ENCODE measurements around the gene TTC1. TPM values are rescaled to one million over a fixed set of nuclear protein-coding genes. Genes with fewer than 3 reads are reported as not detected.
"Not testable (repeated sequence)": the region's sequence is repeated elsewhere in the genome, so short reads cannot be mapped to it uniquely, and the experiment has no call there.

TTC1 gene
- total RNA-seq (2014; rRNA removed; shearing (Covaris generic)): 97.9 and 101 TPM in 2 replicates

GRCh38 chr5:160008877-160009590, at the start of gene TTC1:
TSS of gene TTC1 (plus strand) at chr5:160009139. CDS start at chr5:160010529, 1,390 bp downstream.
- Histone ChIP-seq H3K36me3 (peaks cover 31% of the 10 kb centered on the region), H3K27ac (peak within 1 kb of the TSS; percentile 4; the same call in 1 of the 2 replicates), H3K4me1 (replicated peaks) (peaks cover 7% of the 10 kb centered on the region), H3K4me3 (peak within 1 kb of the TSS; percentile 52), H3K27me3 (replicated peaks) (no peaks in the 10 kb centered on the region), H3K9me3 (replicated peaks) (no peaks in the 10 kb centered on the region)
- peak; percentile 97 to 98 for DNase-seq (ENCODE audit: low read depth in 1 of 2, low spot score in 2 of 2)

DNA sequence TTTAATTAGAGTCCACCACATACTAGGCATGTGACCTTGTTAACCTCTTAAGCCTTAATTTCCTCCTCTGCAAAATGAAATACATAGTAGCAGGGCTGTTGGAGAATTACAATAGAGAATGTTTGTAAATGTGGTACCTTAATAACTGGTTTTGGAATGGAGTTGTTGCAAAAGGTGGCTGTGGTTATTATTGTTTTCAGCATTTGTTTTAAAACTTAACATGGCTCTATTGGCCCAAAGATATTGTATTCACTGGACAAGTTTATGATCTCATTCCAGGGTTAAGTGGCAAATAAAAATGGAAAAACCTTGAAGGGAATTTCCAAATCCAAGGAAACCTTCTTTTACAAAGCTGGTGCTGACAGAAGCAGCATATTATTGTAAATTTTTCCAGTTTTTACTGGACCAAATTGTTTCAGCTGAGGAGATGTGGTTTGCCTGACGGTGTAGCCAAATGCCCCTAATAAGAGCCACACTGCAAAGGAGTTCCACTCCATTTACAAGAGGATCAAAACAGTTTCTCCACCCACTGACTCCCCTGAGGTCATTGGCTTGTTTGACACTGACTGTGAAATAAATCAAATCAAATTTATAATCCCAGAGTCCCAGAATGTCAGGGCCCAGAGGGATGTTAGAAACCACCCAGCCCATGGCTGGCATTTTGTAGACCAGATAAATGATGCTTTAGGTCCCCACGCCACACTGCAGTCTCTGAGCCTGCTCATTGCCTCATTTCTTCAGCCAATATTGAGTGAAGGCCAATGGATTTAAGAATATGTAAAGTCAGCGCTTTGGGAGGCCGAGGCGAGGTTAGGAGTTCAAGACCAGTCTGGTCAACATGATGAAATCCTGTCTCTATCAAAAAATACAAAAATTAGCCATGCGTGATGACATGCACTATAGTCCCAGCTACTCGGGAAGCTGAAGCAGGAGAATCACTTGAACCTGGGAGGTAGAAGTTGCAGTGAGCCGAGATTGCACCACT, 47.5 kb upstream of the TTC1 start:
- DNase-seq (ENCODE audit: low read depth in 1 of 2, low spot score in 2 of 2): peak in 1 of 2 experiments; percentile 43
- Histone ChIP-seq H3K4me3 (no peak overlapping the region), H3K4me1 (replicated peaks) (peaks cover 27% of the 10 kb centered on the region), H3K27ac (no peak overlapping the region), H3K9me3 (replicated peaks) (no peaks in the 10 kb centered on the region), H3K36me3 (no peaks in the 10 kb centered on the region), H3K27me3 (replicated peaks) (no peaks in the 10 kb centered on the region)

DNA sequence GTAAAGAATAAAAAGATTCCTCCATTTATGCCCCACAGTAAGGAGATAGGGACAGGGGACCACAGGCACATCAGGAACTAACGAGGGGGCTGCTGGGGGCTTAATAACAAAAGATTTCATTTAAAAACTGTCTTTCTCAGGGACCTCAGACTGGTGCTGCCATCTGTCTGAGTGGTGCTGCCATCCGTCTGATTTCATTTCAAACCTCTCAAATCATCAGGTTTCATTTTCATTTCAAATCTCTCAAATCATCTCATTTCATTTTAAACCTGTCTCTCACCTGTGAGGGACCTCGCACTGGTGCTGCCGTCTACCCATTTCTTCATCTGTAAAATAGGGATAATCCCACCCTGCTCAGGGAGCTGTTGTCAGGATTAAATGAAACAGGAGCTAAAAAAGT, 46.7 kb upstream of the TTC1 start:
- H3K4me1 ChIP-seq (replicated peaks): peaks cover 21% of the 10 kb centered on the region
- no peaks in the 10 kb centered on the region for H3K9me3 ChIP-seq (replicated peaks)
- DNase-seq (ENCODE audit: low read depth in 1 of 2, low spot score in 2 of 2): no peak
- H3K36me3 ChIP-seq: no peaks in the 10 kb centered on the region
- no peaks in the 10 kb centered on the region for H3K27me3 ChIP-seq (replicated peaks)
- no peak overlapping the region for H3K4me3 ChIP-seq
- no peak overlapping the region for H3K27ac ChIP-seq

- peaks cover 21% of the 10 kb centered on the region for H3K4me1 ChIP-seq (replicated peaks)
- DNase-seq (ENCODE audit: low read depth in 1 of 2, low spot score in 2 of 2): no peak
- H3K36me3 ChIP-seq: no peaks in the 10 kb centered on the region
- H3K27me3 ChIP-seq (replicated peaks): no peaks in the 10 kb centered on the region
- H3K4me3 ChIP-seq: no peak overlapping the region
- H3K9me3 ChIP-seq (replicated peaks): no peaks in the 10 kb centered on the region
- H3K27ac ChIP-seq: no peak overlapping the region
Measured at GRCh38 chr5:159963935-159964334, 45.0 kb upstream of the TTC1 start.

DNA sequence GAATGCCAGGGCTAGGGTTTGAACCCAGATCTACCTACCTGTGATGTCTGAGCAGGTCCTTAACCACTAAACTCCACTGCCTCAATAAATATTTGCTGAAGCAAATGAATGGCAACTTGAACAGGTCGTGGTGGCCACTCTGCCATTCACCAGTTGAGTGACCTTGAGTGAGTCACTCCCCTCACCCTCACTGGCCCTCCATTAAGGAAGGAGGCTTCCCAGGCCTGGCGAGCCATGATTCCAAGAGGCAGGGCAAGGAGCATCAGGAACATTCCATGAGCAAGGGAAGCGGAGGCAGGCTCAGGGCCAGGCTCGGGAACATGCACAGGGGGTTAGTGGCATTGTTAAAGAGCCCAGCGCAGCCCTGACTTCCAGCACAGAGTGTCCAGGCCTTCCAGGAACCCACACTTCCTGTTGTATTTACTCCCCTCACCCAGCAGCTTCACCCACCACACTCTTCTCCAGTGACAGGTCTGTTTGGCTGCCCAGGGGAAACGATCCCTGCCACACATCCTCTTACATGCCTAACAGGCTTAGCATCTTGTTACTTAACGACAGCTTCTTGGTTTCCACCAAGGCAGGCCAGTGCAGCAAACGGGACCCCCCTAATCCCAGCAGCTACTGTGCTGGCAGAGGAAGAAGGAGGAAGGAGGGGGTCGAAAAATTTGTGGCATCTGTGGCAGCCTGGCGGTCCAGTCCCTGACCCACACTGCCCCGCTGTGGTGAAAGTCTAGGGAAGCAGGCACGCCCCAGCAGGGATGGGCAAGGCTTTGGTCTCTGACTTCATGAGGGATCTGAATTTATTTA, 43.7 kb upstream of the TTC1 start:
- H3K27ac ChIP-seq: no peak overlapping the region
- no peaks in the 10 kb centered on the region for H3K36me3 ChIP-seq
- peak; percentile 46 to 80 for DNase-seq (ENCODE audit: low read depth in 1 of 2, low spot score in 2 of 2)
- H3K4me1 ChIP-seq (replicated peaks): peaks cover 25% of the 10 kb centered on the region
- H3K27me3 ChIP-seq (replicated peaks): no peaks in the 10 kb centered on the region
- H3K4me3 ChIP-seq: no peak overlapping the region
- no peaks in the 10 kb centered on the region for H3K9me3 ChIP-seq (replicated peaks)

GRCh38 chr5:159965838-159966128, 43.2 kb upstream of the TTC1 start:
- H3K4me3 ChIP-seq; DNase-seq (ENCODE audit: low read depth in 1 of 2, low spot score in 2 of 2); H3K27ac ChIP-seq; H3K9me3 ChIP-seq (replicated peaks); H3K36me3 ChIP-seq; H3K27me3 ChIP-seq (replicated peaks): not testable (repeated sequence)
- H3K4me1 ChIP-seq (replicated peaks): peaks cover 30% of the 10 kb centered on the region

GRCh38 chr5:159969966-159970365, 39.0 kb upstream of the TTC1 start:
- H3K27me3 ChIP-seq (replicated peaks): no peaks in the 10 kb centered on the region
- peak overlapping the region; percentile 79 for H3K27ac ChIP-seq
- DNase-seq (ENCODE audit: low read depth in 1 of 2, low spot score in 2 of 2): no peak
- H3K4me3 ChIP-seq: no peak overlapping the region
- H3K9me3 ChIP-seq (replicated peaks): no peaks in the 10 kb centered on the region
- H3K4me1 ChIP-seq (replicated peaks): peaks cover 34% of the 10 kb centered on the region
- H3K36me3 ChIP-seq: no peaks in the 10 kb centered on the region

DNA sequence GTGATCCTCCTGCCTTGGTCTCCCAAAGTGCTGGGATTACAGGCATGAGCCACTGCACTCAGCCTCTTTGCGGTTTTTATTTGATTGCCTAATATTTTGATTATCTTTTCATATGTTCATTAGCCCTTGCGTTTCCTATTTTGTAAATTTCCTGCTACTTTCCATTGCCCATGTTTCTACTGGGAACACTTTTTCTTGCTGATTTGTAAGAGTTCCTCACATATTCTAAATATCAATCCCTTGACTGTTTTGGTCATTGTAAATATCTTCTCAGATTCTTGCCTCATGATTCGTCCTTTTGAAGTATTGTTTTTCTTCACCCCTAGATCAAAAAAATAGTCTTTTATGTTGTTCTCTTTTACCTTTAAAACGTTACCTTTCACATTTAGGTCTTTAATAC, 37.9 kb upstream of the TTC1 start:
- DNase-seq (ENCODE audit: low read depth in 1 of 2, low spot score in 2 of 2): peak in 1 of 2 experiments; percentile 79
- Histone ChIP-seq H3K36me3 (no peaks in the 10 kb centered on the region), H3K4me1 (replicated peaks) (peaks cover 39% of the 10 kb centered on the region), H3K27me3 (replicated peaks) (no peaks in the 10 kb centered on the region), H3K4me3 (no peak overlapping the region), H3K27ac (peak overlapping the region; percentile 79), H3K9me3 (replicated peaks) (no peaks in the 10 kb centered on the region)

- Histone ChIP-seq H3K36me3 (no peaks in the 10 kb centered on the region), H3K4me3 (no peak overlapping the region), H3K27ac (peak overlapping the region; percentile 79), H3K27me3 (replicated peaks) (no peaks in the 10 kb centered on the region), H3K4me1 (replicated peaks) (peaks cover 41% of the 10 kb centered on the region), H3K9me3 (replicated peaks) (no peaks in the 10 kb centered on the region)
- DNase-seq (ENCODE audit: low read depth in 1 of 2, low spot score in 2 of 2): no peak
Measured at GRCh38 chr5:159971514-159971913, 37.4 kb upstream of the TTC1 start.

- no peaks in the 10 kb centered on the region for H3K36me3 ChIP-seq
- no peaks in the 10 kb centered on the region for H3K9me3 ChIP-seq (replicated peaks)
- DNase-seq (ENCODE audit: low read depth in 1 of 2, low spot score in 2 of 2): no peak
- H3K27ac ChIP-seq: no peak overlapping the region
- H3K27me3 ChIP-seq (replicated peaks): no peaks in the 10 kb centered on the region
- peaks cover 41% of the 10 kb centered on the region for H3K4me1 ChIP-seq (replicated peaks)
- H3K4me3 ChIP-seq: no peak overlapping the region
Measured at GRCh38 chr5:159971931-159972461, 36.9 kb upstream of the TTC1 start.

- no peaks in the 10 kb centered on the region for H3K27me3 ChIP-seq (replicated peaks)
Measured at GRCh38 chr5:159972538-159973362, 36.2 kb upstream of the TTC1 start.

GRCh38 chr5:159975462-159976019, 33.4 kb upstream of the TTC1 start:
- Histone ChIP-seq H3K4me1 (replicated peaks) (peaks cover 34% of the 10 kb centered on the region), H3K9me3 (replicated peaks) (no peaks in the 10 kb centered on the region), H3K27ac (peak overlapping the region; percentile 57), H3K4me3 (no peak overlapping the region), H3K27me3 (replicated peaks) (no peaks in the 10 kb centered on the region), H3K36me3 (no peaks in the 10 kb centered on the region)
- DNase-seq (ENCODE audit: low read depth in 1 of 2, low spot score in 2 of 2): peak; percentile 93 to 97

More at GRCh38 chr5:159972538-159973362, 36.2 kb upstream of the TTC1 start:
- H3K9me3 ChIP-seq (replicated peaks): no peaks in the 10 kb centered on the region
- H3K36me3 ChIP-seq: no peaks in the 10 kb centered on the region
- peaks cover 41% of the 10 kb centered on the region for H3K4me1 ChIP-seq (replicated peaks)
- H3K27ac ChIP-seq: no peak overlapping the region
- DNase-seq (ENCODE audit: low read depth in 1 of 2, low spot score in 2 of 2): no peak
- no peak overlapping the region for H3K4me3 ChIP-seq
